Measurements from ENCODE around the gene COLEC12. TPM values are rescaled to one million over a fixed set of nuclear protein-coding genes. Genes with fewer than 3 reads are reported as not detected.

The COLEC12 gene
- total RNA-seq, 2 experiments from 2014 or later = not detected

GRCh38 chr18:306608-307255 lies 193.8 kb downstream of the COLEC12 start:
- TF ChIP-seq, protein P1, sequence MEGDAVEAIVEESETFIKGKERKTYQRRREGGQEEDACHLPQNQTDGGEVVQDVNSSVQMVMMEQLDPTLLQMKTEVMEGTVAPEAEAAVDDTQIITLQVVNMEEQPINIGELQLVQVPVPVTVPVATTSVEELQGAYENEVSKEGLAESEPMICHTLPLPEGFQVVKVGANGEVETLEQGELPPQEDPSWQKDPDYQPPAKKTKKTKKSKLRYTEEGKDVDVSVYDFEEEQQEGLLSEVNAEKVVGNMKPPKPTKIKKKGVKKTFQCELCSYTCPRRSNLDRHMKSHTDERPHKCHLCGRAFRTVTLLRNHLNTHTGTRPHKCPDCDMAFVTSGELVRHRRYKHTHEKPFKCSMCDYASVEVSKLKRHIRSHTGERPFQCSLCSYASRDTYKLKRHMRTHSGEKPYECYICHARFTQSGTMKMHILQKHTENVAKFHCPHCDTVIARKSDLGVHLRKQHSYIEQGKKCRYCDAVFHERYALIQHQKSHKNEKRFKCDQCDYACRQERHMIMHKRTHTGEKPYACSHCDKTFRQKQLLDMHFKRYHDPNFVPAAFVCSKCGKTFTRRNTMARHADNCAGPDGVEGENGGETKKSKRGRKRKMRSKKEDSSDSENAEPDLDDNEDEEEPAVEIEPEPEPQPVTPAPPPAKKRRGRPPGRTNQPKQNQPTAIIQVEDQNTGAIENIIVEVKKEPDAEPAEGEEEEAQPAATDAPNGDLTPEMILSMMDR (IDR thresholded peaks at IDR 0.05) = no peak
- Mint-ChIP-seq H3K36me3 (ENCODE audit: low read depth) (no peaks in the 10 kb centered on the region), H3K9me3 (no peaks in the 10 kb centered on the region), H3K27me3 (peaks cover 27% of the 10 kb centered on the region), H3K27ac (no peak overlapping the region), H3K4me1 (ENCODE audit: low read depth) (no peaks in the 10 kb centered on the region), H3K4me3 (no peak overlapping the region)
- Histone ChIP-seq H3K27me3 (ENCODE audit: control insufficient read depth in 1 of 2, insufficient read depth in 2 of 2, low read length in 2 of 2) (peaks cover 5 to 8% of the 10 kb centered on the region in 2 experiments), H3K27ac (ENCODE audit: low read depth in 1 of 2, low read length in 2 of 2) (no peak overlapping the region), H3K4me3 (ENCODE audit: low read length) (no peak overlapping the region), H3K9me3 (ENCODE audit: control insufficient read depth in 1 of 2, insufficient read depth in 1 of 2, low read length in 2 of 2) (no peaks in the 10 kb centered on the region), H3K4me1 (ENCODE audit: insufficient read depth, low read length) (no peaks in the 10 kb centered on the region), H3K36me3 (ENCODE audit: insufficient read depth, low read length) (no peaks in the 10 kb centered on the region)
- intact Hi-C loops (cut with DNase I, micrococcal nuclease) = no loop called here
- ChIA-PET POLR2A (no interaction called here), CTCF (no interaction called here)
- DNase-seq (no peak), ATAC-seq (ENCODE audit: poor library complexity) (no peak)

DNA sequence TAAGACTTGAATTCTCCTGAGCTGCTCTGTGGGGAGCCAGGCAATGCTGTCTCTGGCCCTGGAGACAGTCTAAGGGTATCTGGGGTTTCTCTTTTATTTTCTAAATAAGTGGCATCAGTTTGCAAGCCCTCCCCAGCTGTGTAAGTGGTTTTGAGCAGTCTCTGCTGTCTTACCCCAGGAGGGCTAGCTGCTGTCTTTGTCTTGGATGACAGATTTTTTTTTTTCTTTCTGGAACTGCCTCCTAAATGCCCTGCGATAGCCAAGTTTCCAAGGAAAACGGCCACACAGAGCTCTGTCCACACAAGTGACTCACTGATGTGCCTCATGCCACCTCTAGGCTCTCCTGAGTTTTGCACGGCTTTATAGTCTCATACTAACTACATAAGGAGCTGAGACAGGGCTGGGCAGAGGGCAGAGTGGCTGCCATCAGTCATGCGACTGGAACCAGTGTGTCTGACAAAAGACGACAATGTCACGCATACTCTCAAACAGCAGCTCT lies 195.4 kb downstream of the COLEC12 start:
- TF ChIP-seq, protein P1 (IDR thresholded peaks at IDR 0.05) = no peak
- Mint-ChIP-seq H3K27ac (no peak overlapping the region), H3K9me3 (no peaks in the 10 kb centered on the region), H3K27me3 (peaks cover 27% of the 10 kb centered on the region), H3K4me1 (ENCODE audit: low read depth) (no peaks in the 10 kb centered on the region), H3K4me3 (no peak overlapping the region), H3K36me3 (ENCODE audit: low read depth) (no peaks in the 10 kb centered on the region)
- no peaks in the 10 kb centered on the region for H3K9me3 ChIP-seq (ENCODE audit: control insufficient read depth in 1 of 2, insufficient read depth in 1 of 2, low read length in 2 of 2)
- no peak overlapping the region for H3K27ac ChIP-seq (ENCODE audit: low read depth in 1 of 2, low read length in 2 of 2)
- DNase-seq = no peak
- H3K27me3 ChIP-seq (ENCODE audit: control insufficient read depth in 1 of 2, insufficient read depth in 2 of 2, low read length in 2 of 2) = peaks cover 0 to 8% of the 10 kb centered on the region in 2 experiments
- intact Hi-C loops (cut with DNase I, micrococcal nuclease) = no loop called here
- no peaks in the 10 kb centered on the region for H3K4me1 ChIP-seq (ENCODE audit: insufficient read depth, low read length)
- ATAC-seq (ENCODE audit: poor library complexity) = no peak
- no peaks in the 10 kb centered on the region for H3K36me3 ChIP-seq (ENCODE audit: insufficient read depth, low read length)
- POLR2A ChIA-PET = no interaction called here
- no peak overlapping the region for H3K4me3 ChIP-seq (ENCODE audit: low read length)
- CTCF ChIA-PET = no interaction called here

GRCh38 chr18:303607-304006 lies 196.9 kb downstream of the COLEC12 start:
- Mint-ChIP-seq H3K9me3 (no peaks in the 10 kb centered on the region), H3K27ac (no peak overlapping the region), H3K36me3 (ENCODE audit: low read depth) (no peaks in the 10 kb centered on the region), H3K27me3 (peaks cover 23% of the 10 kb centered on the region), H3K4me1 (ENCODE audit: low read depth) (no peaks in the 10 kb centered on the region), H3K4me3 (no peak overlapping the region)
- TF ChIP-seq, protein P1 (IDR thresholded peaks at IDR 0.05) = no peak
- intact Hi-C loops (cut with DNase I, micrococcal nuclease) = no loop called here
- Histone ChIP-seq H3K36me3 (ENCODE audit: insufficient read depth, low read length) (no peaks in the 10 kb centered on the region), H3K4me1 (ENCODE audit: insufficient read depth, low read length) (no peaks in the 10 kb centered on the region), H3K9me3 (ENCODE audit: control insufficient read depth in 1 of 2, insufficient read depth in 1 of 2, low read length in 2 of 2) (no peaks in the 10 kb centered on the region), H3K4me3 (ENCODE audit: low read length) (no peak overlapping the region), H3K27me3 (ENCODE audit: control insufficient read depth in 1 of 2, insufficient read depth in 2 of 2, low read length in 2 of 2) (peaks cover 0 to 8% of the 10 kb centered on the region in 2 experiments), H3K27ac (ENCODE audit: low read depth in 1 of 2, low read length in 2 of 2) (no peak overlapping the region)
- ChIA-PET CTCF (no interaction called here), POLR2A (no interaction called here)
- ATAC-seq (ENCODE audit: poor library complexity) (no peak), DNase-seq (no peak)

All from CD4-positive, alpha-beta T cell (primary cell).